GM12864 (cell line): ENCODE results near the gene CMTR1.

Source experiments
- DNase-seq: peaks from one replicate; pipeline ENCODE4 v3.0.0-alpha.2; 2011; ENCODE audit warnings: low read depth
- H3K4me3 ChIP-seq: 2 replicates; pipeline ENCODE4 v1.5.1; 2011; ENCODE audit warnings: mild to moderate bottlenecking, low read depth, low read length, control low read depth
- TF ChIP-seq, protein P1 (sequence below): IDR thresholded peaks from 2 replicates; pipeline ENCODE4 v1.5.1; 2011; ENCODE audit warnings: low read depth, mild to moderate bottlenecking, moderate library complexity, low read length, control low read depth, inconsistent platforms; ENCODE audit errors: missing control alignments

The CMTR1 gene

DNA sequence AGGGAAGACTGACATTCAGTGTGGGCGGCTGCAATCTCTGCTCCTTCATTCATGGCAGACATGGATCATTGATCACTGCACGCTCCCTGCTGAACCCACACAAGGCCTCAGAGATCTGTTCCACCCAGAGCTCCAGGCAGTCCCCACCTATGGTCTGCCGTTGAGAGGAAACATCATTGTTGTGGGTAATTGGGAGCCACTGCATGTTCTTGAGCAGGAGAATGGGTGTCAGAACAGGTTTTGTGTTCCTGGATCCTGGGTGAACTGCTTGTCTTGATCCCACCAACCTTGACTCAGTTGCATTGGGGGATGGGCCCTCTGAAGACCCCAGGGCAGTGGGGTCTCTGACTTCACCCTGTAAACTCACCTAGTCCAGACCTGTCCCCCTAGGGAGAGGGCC, 89.8 kb downstream of the CMTR1 start:
- H3K4me3 ChIP-seq, result no peak overlapping the region
- TF ChIP-seq, protein P1, sequence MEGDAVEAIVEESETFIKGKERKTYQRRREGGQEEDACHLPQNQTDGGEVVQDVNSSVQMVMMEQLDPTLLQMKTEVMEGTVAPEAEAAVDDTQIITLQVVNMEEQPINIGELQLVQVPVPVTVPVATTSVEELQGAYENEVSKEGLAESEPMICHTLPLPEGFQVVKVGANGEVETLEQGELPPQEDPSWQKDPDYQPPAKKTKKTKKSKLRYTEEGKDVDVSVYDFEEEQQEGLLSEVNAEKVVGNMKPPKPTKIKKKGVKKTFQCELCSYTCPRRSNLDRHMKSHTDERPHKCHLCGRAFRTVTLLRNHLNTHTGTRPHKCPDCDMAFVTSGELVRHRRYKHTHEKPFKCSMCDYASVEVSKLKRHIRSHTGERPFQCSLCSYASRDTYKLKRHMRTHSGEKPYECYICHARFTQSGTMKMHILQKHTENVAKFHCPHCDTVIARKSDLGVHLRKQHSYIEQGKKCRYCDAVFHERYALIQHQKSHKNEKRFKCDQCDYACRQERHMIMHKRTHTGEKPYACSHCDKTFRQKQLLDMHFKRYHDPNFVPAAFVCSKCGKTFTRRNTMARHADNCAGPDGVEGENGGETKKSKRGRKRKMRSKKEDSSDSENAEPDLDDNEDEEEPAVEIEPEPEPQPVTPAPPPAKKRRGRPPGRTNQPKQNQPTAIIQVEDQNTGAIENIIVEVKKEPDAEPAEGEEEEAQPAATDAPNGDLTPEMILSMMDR, result no peak
- no peak for DNase-seq

DNA sequence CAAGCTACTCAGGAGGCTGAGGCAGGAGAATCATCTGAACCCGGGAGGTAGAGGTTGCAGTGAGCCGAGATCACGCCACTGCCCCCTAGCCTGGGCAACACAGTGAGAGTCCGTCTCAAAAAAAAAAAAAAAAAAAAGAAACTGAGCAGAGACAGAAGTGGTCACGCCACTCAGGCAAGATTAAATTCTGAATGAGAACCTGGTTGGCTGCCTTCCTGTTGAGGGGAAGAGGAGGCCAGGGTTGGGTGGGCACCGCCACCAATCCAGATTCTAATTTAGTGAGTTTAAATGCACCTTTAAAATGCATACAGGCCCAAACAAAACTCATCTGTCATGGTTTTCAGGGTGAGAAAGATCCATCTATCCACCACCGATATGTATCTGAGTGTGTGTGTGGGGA, 90.4 kb downstream of the CMTR1 start:
- no peak for DNase-seq
- TF ChIP-seq, protein P1, result no peak
- H3K4me3 ChIP-seq, result no peak overlapping the region

DNA sequence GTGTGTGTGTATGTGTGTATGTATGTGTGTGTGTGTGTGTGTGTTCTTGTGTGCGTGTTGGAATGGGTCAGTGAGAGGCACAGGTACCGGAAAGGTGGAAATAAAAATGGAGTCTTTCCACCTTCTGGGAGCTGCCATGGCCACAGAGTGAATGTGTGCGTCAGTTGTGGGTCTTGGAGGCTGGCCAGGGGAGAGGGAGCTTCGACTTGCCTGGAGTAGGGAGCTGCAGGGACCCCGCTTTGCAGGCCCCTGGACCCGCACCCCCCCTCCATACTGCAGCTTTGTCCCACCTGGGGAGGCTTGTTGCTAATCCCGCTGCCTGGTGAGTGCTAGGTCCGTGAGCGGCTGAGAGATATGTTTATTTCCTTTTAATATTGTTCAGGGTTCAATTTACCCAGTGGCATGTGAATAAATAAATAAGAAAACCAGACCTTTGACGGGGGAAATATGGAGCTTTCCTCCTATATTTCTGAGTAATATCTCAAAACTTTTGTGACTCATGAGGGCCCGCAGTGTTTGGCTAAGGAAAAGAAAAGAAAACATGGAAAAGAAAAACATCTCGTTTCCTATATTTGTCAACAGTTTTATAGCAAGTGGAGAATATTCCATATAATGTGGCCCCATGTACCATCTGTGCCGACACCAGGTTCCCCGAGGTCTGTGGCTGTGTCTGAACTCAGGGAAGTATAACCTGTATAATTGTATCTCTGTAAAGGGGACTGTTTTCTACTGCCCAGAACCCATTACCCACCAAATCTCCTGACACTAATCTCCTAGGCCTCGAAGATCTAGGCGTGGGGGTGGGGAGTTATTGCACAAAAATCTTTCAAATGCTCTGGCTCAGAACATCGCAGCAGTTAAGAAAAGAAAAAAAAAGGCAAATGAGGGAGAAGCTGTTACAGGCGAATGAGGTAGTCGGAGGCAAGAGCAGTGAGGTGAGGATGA, 91.3 kb downstream of the CMTR1 start:
- DNase-seq, result no peak
- H3K4me3 ChIP-seq, result no peak overlapping the region
- TF ChIP-seq, protein P1, result no peak

DNA sequence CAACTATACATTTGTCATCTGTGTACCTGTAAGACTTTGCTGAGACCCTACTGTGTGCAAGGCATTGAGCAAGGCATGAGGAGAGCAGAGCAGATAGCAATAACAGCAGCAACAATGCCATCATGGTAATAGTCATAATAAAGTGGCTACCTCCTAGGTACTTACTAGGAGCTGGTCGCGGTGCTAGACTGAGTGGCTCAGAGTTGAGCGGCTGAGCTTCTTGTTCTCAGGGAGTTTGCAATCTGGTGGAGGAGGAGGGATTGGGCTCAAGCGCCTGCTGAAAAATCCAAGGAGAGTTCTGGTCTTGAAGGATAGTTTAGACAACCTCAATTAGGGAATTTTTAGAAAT, 91.9 kb downstream of the CMTR1 start:
- TF ChIP-seq, protein P1, result no peak
- DNase-seq, result no peak

DNA sequence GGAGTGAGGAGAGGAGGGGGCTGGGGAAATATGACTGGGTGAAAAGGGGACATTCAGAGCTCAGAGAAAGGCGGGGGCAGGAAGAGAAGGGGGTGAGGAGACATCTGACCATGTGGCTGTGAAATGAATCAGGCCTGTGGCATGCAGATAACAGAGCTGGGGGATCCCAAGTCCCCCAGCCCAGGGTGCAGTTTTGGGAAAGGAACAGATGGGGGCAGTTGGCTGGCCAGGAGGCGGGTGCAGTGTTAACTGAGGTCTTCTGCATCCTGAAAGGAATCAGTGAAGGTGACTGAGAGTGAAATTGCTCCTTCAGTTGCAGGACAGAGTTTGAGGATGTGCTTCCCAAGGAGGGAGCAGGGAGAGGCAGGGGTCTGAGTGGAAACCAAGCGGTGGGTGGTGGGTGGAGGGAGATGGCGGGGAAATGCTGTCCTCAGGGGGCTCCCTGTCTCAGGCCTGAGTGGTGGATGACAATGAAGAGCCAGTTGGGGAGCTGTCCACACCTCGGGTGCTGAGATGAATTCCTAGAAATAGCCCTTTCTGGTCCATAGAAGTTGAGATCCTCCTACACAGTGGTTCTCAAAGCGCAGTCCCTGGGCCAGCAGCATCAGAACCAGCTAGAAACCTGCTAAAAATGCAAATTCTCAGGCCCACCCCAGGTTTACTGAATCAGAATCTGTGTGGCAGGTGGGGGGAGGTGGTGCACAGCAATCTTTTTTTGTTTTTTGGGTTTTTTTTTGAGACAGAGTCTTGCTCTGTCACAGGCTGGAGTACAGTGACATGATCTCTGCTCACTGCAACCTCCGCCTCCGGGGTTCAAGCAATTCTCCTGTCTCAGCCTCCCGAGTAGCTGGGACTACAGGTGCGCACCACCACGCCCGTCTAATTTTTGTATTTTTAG, 92.7 kb downstream of the CMTR1 start:
- H3K4me3 ChIP-seq, result no peak overlapping the region
- no peak for DNase-seq
- TF ChIP-seq, protein P1, result no peak

More for the DNA sequence above, 91.9 kb downstream of the CMTR1 start:
- H3K4me3 ChIP-seq, result no peak overlapping the region

DNA sequence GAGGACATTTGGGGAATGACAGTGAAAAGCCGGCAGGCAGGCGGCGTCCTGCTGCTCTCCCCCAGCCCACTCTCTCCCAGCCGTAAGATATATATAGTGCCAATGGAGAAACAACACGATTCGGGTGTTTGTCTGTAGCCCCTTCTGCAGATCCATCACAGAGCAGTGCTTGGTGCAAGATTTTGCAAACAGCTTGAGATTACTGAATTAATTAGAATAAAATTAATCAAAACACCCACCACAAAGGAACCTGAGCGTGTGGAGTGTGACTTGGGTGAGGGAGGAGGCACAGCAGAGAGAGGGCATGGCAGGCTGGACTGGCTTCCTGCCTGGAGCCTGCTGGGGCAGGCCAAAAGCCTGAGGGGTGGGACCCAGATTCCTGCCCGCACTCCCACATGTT, 95.5 kb downstream of the CMTR1 start:
- H3K4me3 ChIP-seq, result no peak overlapping the region
- TF ChIP-seq, protein P1, result no peak
- DNase-seq, result no peak
